Neural progenitor cell (in vitro differentiated cells): Measurements from ENCODE around the gene CCDC85C. TPM values are rescaled to one million over a fixed set of nuclear protein-coding genes. Genes with fewer than 3 reads are reported as not detected.

Experiments used
- DNase-seq: peaks from one replicate; pipeline ENCODE4 v3.0.0-alpha.2; 2016; ENCODE audit warnings: low spot score
- H2AFZ ChIP-seq: fragments of 200-600 bp; sonication (generic); replicated peaks from 2 replicates; pipeline ENCODE4 v1.6.1; 2016; ENCODE audit warnings: antibody characterized with exemption
- H3F3A ChIP-seq: fragments of 200-600 bp; sonication (generic); 2 replicates; pipeline ENCODE4 v1.6.1; 2016; ENCODE audit warnings: antibody characterized with exemption, low read depth
- H3K27ac ChIP-seq: fragments of 200-600 bp; sonication (generic); 2 replicates; pipeline ENCODE4 v1.5.1; 2016; ENCODE audit warnings: mild to moderate bottlenecking
- H3K27me3 ChIP-seq: fragments of 200-600 bp; sonication (generic); 2 replicates; pipeline ENCODE4 v1.6.1; 2016; ENCODE audit warnings: mild to moderate bottlenecking, moderate library complexity
- H3K36me3 ChIP-seq: fragments of 200-600 bp; sonication (generic); 2 replicates; pipeline ENCODE4 v1.5.1; 2016
- H3K4me1 ChIP-seq: fragments of 200-600 bp; sonication (generic); 2 replicates; pipeline ENCODE4 v1.6.1; 2016; ENCODE audit warnings: mixed run types
- H3K4me2 ChIP-seq: fragments of 200-600 bp; sonication (generic); 2 replicates; pipeline ENCODE4 v1.6.1; 2016
- H3K4me3 ChIP-seq: fragments of 200-600 bp; sonication (generic); 2 replicates; pipeline ENCODE4 v1.5.1; 2016
- H3K79me2 ChIP-seq: fragments of 200-600 bp; sonication (generic); 2 replicates; pipeline ENCODE4 v1.6.1; 2016; ENCODE audit warnings: low read depth
- H3K9ac ChIP-seq: fragments of 200-600 bp; sonication (generic); 2 replicates; pipeline ENCODE4 v1.6.1; 2016
- H3K9me3 ChIP-seq: fragments of 200-600 bp; sonication (generic); 2 replicates; pipeline ENCODE4 v1.5.1; 2016; ENCODE audit warnings: low read depth
- H4K20me1 ChIP-seq: fragments of 200-600 bp; sonication (generic); 2 replicates; pipeline ENCODE4 v1.6.1; 2016; ENCODE audit warnings: low read depth
- H3K27ac Mint-ChIP-seq: 3 replicates; pipeline ENCODE4 v1.8.0; 2021; ENCODE audit warnings: mixed read lengths
- H3K27me3 Mint-ChIP-seq: 2 replicates; pipeline ENCODE4 v1.8.0; 2022; ENCODE audit warnings: low read depth, mild to moderate bottlenecking, inconsistent platforms, moderate library complexity, mixed read lengths; ENCODE audit not compliant: insufficient read depth
- H3K36me3 Mint-ChIP-seq: 3 replicates; pipeline ENCODE4 v1.8.0; 2021; ENCODE audit warnings: mixed read lengths
- H3K4me1 Mint-ChIP-seq: 3 replicates; pipeline ENCODE4 v1.8.0; 2021; ENCODE audit warnings: mixed read lengths
- H3K4me3 Mint-ChIP-seq: 3 replicates; pipeline ENCODE4 v1.8.0; 2021; ENCODE audit warnings: mild to moderate bottlenecking, moderate library complexity, mixed read lengths
- H3K9me3 Mint-ChIP-seq: 3 replicates; pipeline ENCODE4 v1.8.0; 2020; ENCODE audit warnings: mixed read lengths
- EZH2 ChIP-seq: fragments of 200-600 bp; sonication (generic); IDR thresholded peaks from 2 replicates; pipeline ENCODE4 v1.6.1; 2017; ENCODE audit warnings: antibody characterized with exemption, mild to moderate bottlenecking, moderate library complexity
- EZH2phosphoT487 ChIP-seq: fragments of 200-600 bp; sonication (generic); IDR thresholded peaks from 2 replicates; pipeline ENCODE4 v1.6.1; 2017; ENCODE audit warnings: antibody characterized with exemption
- total RNA-seq: library from RNA; depleted of rRNA; stranded (reverse); fragments of >200 nt; gene quantifications from 2 replicates; pipeline ENCODE4 v1.2.3, GENCODE V29; 2015; ENCODE audit warnings: low replicate concordance
- TF ChIP-seq, protein P1 (sequence below): fragments of 200-600 bp; sonication (generic); IDR thresholded peaks from 2 replicates; pipeline ENCODE4 v1.5.1; 2017; ENCODE audit warnings: antibody characterized with exemption, mild to moderate bottlenecking

The CCDC85C gene
- total RNA-seq, 1 donor from 2014 or later: 19.0 TPM

DNA sequence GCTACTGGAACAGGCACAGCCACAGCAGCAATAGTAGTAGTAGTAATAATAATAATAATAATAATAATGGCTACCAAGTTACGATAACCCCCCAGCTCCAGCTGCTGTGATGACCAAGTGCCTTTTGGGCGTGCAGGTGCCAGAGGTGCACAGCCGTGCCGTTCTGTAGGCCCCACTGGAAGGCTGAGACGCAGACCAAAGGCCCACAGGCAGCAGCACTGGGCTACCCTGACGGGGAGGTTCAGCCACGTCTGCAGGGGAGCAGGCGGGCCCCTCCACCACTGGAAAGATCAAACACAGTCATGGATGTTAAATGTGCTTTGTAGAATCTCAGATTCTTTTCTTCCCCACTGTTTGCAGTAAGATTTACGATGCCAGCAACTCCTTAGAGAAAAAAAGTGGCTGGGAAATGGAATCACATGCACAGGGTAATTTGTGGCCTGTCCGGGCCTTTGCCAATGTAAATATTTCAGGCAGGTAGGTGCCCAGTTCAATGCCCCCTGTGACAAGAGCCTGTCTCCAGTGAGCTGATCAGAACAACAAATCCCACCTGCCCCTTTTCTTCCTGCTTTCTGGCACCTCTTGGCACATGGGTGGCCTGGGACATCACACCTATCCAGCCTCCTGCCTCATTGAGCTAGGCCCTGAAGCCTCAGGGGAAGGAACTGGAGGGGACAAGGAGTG is 32.6 kb downstream of the CCDC85C start:
- DNase-seq: no peak
- peak overlapping the region; percentile 76 for H3K27ac ChIP-seq
- no peaks in the 10 kb centered on the region for H3K9me3 Mint-ChIP-seq
- no peak overlapping the region for H3K9ac ChIP-seq
- H4K20me1 ChIP-seq: peaks cover 100% of the 10 kb centered on the region
- peaks cover 96% of the 10 kb centered on the region for H3K79me2 ChIP-seq
- TF ChIP-seq EZH2 (no peak), EZH2phosphoT487 (no peak)
- TF ChIP-seq, protein P1, sequence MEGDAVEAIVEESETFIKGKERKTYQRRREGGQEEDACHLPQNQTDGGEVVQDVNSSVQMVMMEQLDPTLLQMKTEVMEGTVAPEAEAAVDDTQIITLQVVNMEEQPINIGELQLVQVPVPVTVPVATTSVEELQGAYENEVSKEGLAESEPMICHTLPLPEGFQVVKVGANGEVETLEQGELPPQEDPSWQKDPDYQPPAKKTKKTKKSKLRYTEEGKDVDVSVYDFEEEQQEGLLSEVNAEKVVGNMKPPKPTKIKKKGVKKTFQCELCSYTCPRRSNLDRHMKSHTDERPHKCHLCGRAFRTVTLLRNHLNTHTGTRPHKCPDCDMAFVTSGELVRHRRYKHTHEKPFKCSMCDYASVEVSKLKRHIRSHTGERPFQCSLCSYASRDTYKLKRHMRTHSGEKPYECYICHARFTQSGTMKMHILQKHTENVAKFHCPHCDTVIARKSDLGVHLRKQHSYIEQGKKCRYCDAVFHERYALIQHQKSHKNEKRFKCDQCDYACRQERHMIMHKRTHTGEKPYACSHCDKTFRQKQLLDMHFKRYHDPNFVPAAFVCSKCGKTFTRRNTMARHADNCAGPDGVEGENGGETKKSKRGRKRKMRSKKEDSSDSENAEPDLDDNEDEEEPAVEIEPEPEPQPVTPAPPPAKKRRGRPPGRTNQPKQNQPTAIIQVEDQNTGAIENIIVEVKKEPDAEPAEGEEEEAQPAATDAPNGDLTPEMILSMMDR: no peak
- no peaks in the 10 kb centered on the region for H3K36me3 ChIP-seq
- no peak overlapping the region for H2AFZ ChIP-seq
- peak overlapping the region; percentile 46 for H3K4me3 Mint-ChIP-seq
- peak overlapping the region; percentile 70 for H3K4me2 ChIP-seq
- H3K4me1 Mint-ChIP-seq: peaks cover 89% of the 10 kb centered on the region
- H3K27me3 ChIP-seq: no peaks in the 10 kb centered on the region
- H3K4me3 ChIP-seq: no peak overlapping the region
- H3K4me1 ChIP-seq: peaks cover 73% of the 10 kb centered on the region
- H3F3A ChIP-seq: peaks cover 47% of the 10 kb centered on the region
- peak overlapping the region; percentile 71 for H3K27ac Mint-ChIP-seq
- no peaks in the 10 kb centered on the region for H3K9me3 ChIP-seq
- H3K36me3 Mint-ChIP-seq: peaks cover 8% of the 10 kb centered on the region
- H3K27me3 Mint-ChIP-seq: peaks cover 11% of the 10 kb centered on the region

GRCh38 chr14:99570544-99571302 is 33.3 kb downstream of the CCDC85C start:
- Histone ChIP-seq H3K27ac (no peak overlapping the region), H3K9me3 (no peaks in the 10 kb centered on the region), H3K4me2 (peak overlapping the region; percentile 70), H3K36me3 (no peaks in the 10 kb centered on the region), H3K4me3 (no peak overlapping the region), H3K79me2 (peaks cover 96% of the 10 kb centered on the region), H3K4me1 (peaks cover 71% of the 10 kb centered on the region), H3K27me3 (no peaks in the 10 kb centered on the region), H3F3A (peaks cover 43% of the 10 kb centered on the region), H2AFZ (no peak overlapping the region), H3K9ac (no peak overlapping the region), H4K20me1 (peaks cover 100% of the 10 kb centered on the region)
- Mint-ChIP-seq H3K27ac (no peak overlapping the region), H3K36me3 (peaks cover 8% of the 10 kb centered on the region), H3K9me3 (no peaks in the 10 kb centered on the region), H3K4me1 (peaks cover 87% of the 10 kb centered on the region), H3K27me3 (peaks cover 11% of the 10 kb centered on the region), H3K4me3 (peak overlapping the region; percentile 46)
- TF ChIP-seq, protein P1: no peak
- no peak for TF ChIP-seq EZH2phosphoT487
- DNase-seq: peak; percentile 75

DNA sequence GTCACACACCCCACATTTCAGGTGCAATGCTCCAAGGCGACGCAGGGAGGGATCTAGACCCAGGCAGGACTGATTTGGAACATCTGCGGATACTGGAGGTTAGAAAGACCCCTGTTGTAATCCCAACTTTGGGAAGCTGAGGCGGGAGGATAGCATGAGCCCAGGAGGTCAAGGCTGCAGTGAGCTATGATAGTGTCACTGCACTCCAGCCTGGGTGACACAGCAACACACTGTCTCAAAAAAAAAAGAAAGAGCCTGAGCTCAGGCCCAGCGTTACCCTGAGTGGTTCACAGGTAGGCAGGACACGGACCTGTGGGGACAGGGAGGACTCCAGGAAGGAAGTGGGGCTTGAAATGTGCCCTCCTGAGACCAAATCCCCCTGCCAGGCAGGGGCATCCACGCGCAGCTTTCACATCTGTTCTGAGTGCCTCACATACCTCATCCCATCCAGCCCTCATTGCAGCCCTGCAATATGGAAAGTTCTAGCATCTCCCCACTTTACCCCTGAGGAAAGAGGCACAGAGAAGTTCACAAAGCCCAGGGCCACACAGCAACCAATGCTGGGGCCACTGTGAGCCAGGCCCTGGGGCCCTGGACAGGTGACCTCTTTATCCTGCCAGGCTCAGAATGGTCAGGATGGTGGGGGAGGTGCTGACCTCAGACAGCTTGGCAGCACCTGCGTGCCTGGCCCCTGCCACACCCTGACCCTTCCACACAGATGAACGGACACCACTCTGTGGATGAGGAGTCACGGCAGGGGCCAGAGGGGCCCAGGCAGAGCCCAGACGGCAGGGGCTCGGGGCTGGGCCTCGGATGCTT is 34.1 kb downstream of the CCDC85C start:
- TF ChIP-seq EZH2phosphoT487 (no peak), EZH2 (no peak)
- TF ChIP-seq, protein P1: no peak
- Histone ChIP-seq H3K9me3 (no peaks in the 10 kb centered on the region), H3K4me2 (peak overlapping the region; percentile 70), H3K9ac (no peak overlapping the region), H3K4me1 (peaks cover 71% of the 10 kb centered on the region), H4K20me1 (peaks cover 100% of the 10 kb centered on the region), H3K36me3 (no peaks in the 10 kb centered on the region), H3K79me2 (peaks cover 96% of the 10 kb centered on the region), H3F3A (peaks cover 48% of the 10 kb centered on the region), H2AFZ (no peak overlapping the region), H3K27me3 (no peaks in the 10 kb centered on the region), H3K27ac (no peak overlapping the region), H3K4me3 (no peak overlapping the region)
- H3K4me3 Mint-ChIP-seq: peak overlapping the region; percentile 35
- no peak for DNase-seq
- peaks cover 87% of the 10 kb centered on the region for H3K4me1 Mint-ChIP-seq
- peaks cover 8% of the 10 kb centered on the region for H3K36me3 Mint-ChIP-seq
- H3K27ac Mint-ChIP-seq: no peak overlapping the region
- peaks cover 12% of the 10 kb centered on the region for H3K27me3 Mint-ChIP-seq
- H3K9me3 Mint-ChIP-seq: no peaks in the 10 kb centered on the region
